Mammary epithelial cell (primary cell): Measurements from ENCODE around the gene HTR4.

Experiments used
- EZH2 ChIP-seq: IDR thresholded peaks from 2 replicates; pipeline ENCODE4 v1.6.1; 2012; ENCODE audit warnings: low read length, inconsistent platforms, borderline replicate concordance
- TF ChIP-seq, protein P1 (sequence below), 2 donors: IDR thresholded peaks in 1 of 2; conservative IDR thresholded peaks in 1 of 2; 2 replicates each; pipeline ENCODE4 v1.5.1; 2011 to 2012; ENCODE audit warnings: inconsistent platforms in 2 of 2, low read length in 2 of 2, mild to moderate bottlenecking in 2 of 2, control low read depth in 1 of 2, low read depth in 1 of 2; ENCODE audit not compliant: insufficient read depth in 1 of 2; ENCODE audit errors: extremely low read depth in 1 of 2

DNA sequence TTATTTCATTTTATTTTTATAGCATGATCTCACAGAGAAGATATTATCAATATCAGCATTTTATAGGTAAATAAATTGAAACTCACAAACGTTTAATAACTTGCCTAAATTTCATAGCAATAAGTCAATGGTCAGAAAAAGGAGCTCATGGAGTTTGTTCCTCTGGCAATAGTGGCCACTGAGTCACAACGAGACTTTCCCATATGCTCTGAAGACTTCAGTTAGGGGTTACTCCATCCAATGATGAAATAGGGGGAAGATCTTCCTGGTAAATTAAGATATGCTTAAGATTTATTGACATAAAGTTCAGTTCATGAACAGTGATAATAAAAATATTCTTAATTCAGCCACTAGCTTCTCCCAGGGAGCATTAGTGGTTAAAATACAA is 43.5 kb upstream of the HTR4 start:
- TF ChIP-seq, protein P1, sequence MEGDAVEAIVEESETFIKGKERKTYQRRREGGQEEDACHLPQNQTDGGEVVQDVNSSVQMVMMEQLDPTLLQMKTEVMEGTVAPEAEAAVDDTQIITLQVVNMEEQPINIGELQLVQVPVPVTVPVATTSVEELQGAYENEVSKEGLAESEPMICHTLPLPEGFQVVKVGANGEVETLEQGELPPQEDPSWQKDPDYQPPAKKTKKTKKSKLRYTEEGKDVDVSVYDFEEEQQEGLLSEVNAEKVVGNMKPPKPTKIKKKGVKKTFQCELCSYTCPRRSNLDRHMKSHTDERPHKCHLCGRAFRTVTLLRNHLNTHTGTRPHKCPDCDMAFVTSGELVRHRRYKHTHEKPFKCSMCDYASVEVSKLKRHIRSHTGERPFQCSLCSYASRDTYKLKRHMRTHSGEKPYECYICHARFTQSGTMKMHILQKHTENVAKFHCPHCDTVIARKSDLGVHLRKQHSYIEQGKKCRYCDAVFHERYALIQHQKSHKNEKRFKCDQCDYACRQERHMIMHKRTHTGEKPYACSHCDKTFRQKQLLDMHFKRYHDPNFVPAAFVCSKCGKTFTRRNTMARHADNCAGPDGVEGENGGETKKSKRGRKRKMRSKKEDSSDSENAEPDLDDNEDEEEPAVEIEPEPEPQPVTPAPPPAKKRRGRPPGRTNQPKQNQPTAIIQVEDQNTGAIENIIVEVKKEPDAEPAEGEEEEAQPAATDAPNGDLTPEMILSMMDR (conservative IDR thresholded peaks at IDR 0.05 in 1 of 2, IDR thresholded peaks at IDR 0.05 in 1 of 2; ENCODE audit: extremely low read depth in 1 of 2, insufficient read depth in 1 of 2, low read depth in 1 of 2, low read length in 2 of 2), result no peak
- TF ChIP-seq EZH2, result no peak
